Skeletal muscle cell (primary cell): ENCODE results near the gene CSF2RB.

ENCODE experiments used
- DNase-seq: peaks from one replicate; pipeline ENCODE4 v3.0.0-alpha.2; 2010; ENCODE audit warnings: low read depth
- H3K4me3 ChIP-seq: 2 replicates; pipeline ENCODE4 v1.5.1; 2011; ENCODE audit warnings: low read depth, mild to moderate bottlenecking, control low read depth, low read length, moderate library complexity

Gene CSF2RB

DNA sequence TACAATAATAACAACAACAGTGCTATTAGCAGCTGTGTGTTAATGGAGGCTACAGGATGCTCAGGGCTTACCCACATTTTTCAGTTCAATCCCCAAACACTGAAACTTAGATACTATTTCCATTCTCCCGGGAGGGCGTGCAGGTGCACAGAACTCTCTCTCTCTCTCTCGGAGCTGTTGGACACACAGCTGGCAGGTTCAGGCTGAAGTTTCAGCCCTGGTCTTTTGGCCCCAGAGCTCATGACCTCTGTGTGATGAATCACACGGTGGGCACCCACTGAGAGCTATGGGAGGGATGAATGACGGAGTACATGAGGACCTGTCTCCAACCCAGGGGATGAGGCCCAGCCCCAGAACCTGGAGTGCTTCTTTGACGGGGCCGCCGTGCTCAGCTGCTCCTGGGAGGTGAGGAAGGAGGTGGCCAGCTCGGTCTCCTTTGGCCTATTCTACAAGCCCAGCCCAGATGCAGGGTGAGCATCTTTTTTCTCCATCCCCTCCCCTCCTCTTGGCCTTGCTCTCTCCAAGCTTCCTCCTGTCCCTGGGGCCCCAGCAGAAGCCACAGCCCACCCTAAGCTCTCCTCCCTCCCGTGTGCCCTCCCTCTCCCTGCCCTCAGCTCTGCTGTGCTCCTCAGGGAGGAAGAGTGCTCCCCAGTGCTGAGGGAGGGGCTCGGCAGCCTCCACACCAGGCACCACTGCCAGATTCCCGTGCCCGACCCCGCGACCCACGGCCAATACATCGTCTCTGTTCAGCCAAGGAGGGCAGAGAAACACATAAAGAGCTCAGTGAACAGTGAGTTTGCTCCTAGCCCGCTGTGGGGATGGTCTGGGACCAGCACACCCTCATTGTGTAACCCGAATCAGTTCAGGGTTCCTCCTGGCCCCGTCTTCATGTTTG, 16.9 kb downstream of the CSF2RB start:
- no peak overlapping the region for H3K4me3 ChIP-seq
- no peak for DNase-seq

DNA sequence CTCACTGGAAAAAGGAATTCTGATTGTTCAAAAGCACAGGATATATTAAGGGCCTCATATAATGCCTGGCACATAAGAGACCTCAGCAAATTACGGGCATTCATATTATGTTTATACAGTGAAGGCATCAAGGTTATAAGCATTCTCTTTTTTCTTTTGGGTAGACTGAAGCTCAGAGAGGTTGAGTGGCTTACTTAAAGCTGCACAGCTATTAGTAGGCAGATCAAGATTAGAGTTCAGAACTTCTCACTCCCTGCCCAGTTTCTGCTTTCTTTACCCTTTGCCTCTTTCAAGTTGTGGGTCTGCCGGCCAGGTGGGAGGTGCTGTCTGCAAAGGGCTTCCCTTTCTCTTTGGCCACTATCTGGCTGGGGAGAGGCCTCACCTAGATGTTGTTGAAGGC, 18.0 kb downstream of the CSF2RB start:
- H3K4me3 ChIP-seq, result no peak overlapping the region
- DNase-seq, result no peak

DNA sequence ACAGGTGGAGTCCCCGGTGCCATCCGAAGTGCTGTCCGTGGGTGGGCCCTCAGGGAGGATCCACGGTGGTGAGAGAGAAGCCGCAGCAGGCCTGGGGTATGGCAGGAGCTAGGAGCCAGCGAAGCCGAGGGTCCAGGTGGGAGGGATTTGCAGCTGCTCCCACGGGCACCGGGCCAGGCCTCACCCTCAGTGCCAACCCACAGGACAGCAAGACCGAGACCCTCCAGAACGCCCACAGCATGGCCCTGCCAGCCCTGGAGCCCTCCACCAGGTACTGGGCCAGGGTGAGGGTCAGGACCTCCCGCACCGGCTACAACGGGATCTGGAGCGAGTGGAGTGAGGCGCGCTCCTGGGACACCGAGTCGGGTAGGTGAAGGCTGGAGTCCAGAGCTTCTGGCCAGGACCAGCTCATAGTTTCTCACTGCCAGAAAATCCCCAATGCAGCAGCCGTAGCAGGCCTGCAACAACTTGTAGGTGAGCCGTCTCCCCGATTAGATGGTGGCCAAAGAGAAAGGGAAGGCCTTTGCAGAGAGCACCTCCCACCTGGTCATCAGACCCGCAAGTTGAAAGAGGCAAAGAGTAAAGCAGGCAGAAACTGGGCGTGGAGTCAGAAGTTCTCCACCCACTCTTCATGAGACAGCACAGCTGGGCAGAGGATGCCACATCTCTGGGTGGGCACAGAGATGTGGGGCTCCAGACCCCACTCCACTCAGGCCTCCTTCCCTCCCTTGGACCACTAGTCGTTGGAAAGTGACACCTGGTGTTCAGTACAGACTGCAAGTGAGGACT, 20.4 kb downstream of the CSF2RB start:
- no peak for DNase-seq
- H3K4me3 ChIP-seq, result no peak overlapping the region

DNA sequence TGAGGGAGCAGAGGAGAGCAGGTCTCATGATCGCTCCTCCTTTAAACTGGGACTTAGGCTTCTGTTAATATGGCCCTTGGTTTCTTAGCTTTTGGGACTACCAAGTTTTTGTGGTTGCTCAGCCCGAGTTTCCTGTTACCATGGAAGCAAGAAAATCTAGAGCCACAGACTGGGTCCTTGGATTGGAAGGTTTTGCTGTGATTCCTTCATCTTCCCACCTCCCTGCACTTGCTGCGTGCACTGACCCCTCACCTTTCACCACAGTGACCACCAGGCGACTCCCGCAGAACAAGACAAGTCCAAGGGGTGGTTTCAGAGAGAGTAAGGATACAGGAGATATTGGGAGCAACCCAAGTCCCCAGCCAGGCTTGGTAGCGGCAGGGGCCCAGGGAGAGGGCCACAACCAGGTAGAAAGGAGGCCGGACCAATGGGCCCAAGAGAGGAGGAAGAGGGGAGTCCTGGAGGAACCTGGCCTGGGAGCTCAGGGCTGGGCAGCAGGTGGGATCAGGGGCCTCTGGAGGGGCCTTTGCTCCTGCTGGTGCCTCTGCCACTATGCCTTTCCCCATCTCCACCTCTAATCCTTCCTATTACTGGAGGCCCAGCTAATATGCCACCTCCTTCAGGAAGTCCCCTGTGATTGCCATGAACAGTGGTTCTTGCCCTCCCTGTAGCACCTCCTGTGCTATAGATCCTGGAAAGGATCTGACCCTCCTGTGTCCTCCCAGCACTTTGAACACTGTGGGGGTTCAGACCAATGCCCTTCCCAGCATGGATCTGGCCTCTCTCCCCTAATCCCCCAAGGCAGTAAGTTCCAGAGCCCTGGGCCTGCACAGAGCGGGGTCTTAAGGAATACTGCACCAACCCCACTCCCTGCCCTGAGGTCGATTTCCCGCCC, 21.2 kb downstream of the CSF2RB start:
- DNase-seq, result no peak
- H3K4me3 ChIP-seq, result no peak overlapping the region

DNA sequence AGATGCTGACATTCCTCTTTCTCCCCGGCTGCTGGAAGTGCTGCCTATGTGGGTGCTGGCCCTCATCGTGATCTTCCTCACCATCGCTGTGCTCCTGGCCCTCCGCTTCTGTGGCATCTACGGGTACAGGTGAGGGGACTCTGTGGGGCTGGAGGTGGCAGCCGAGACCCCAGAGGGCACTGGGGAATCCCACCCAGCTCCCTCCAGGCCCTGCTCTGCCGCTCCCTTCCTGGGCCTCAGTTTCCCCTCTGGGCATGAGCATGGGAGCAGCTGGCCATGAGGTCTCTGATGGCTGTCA, 21.8 kb downstream of the CSF2RB start:
- DNase-seq, result no peak
- no peak overlapping the region for H3K4me3 ChIP-seq

DNA sequence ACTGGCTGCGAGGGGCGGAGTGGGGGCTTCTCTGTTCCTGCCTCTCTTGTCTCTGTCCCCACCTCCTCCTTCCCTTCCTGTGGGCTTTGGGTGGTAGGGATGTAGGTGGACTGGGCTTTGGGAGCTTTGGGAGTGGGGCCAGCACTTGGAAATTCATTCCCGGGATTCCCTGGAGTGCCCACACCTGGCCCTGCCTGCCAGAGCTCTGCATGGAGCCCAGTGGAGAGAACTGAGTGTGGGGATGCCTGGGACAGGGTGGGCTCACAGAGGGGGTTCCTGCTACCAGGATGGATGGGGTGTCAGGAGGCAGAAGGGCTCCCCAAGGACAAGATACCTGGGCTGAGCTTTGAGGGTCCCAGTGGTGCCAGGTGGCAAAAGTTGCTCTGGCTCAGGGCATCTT, 22.3 kb downstream of the CSF2RB start:
- no peak for DNase-seq

DNA sequence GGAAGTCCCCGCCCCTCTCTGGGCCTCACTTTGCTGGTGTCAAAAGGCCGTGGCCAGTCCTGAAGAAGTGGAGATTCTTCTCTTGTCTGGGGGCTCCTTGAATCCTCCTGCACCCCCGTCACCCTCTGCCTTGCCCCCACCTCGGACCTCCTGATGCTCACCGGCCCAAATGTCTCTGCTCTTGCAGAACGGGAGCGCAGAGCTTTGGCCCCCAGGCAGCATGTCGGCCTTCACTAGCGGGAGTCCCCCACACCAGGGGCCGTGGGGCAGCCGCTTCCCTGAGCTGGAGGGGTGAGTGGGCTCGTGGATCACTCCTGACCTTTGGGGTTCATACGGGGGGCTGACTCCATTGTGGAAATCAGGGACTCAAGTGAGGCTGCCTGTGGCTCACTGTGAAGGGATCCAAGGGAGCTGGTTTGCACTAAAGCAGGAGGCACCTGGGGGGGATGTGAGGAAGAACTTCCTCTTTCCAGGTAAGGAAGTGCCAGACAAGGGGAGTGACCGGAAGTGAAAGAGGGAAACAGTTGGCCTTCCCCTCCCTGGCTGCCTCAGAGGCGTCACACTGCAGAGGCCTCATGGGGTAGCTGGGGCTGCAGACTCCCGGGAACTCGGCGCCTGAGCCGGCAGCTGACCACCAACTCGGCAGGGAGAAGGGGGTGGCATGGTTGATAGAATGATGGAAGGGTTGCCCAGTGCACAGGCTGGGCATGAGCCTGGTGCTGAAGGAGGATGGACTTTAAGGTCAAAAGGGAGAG, 23.1 kb downstream of the CSF2RB start:
- DNase-seq, result no peak
- no peak overlapping the region for H3K4me3 ChIP-seq

More for the DNA sequence above, 22.3 kb downstream of the CSF2RB start:
- no peak overlapping the region for H3K4me3 ChIP-seq

DNA sequence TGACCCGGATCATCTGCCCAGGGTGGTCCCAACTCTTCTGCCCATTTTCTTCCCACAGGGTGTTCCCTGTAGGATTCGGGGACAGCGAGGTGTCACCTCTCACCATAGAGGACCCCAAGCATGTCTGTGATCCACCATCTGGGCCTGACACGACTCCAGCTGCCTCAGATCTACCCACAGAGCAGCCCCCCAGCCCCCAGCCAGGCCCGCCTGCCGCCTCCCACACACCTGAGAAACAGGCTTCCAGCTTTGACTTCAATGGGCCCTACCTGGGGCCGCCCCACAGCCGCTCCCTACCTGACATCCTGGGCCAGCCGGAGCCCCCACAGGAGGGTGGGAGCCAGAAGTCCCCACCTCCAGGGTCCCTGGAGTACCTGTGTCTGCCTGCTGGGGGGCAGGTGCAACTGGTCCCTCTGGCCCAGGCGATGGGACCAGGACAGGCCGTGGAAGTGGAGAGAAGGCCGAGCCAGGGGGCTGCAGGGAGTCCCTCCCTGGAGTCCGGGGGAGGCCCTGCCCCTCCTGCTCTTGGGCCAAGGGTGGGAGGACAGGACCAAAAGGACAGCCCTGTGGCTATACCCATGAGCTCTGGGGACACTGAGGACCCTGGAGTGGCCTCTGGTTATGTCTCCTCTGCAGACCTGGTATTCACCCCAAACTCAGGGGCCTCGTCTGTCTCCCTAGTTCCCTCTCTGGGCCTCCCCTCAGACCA, 24.0 kb downstream of the CSF2RB start:
- no peak for DNase-seq
- no peak overlapping the region for H3K4me3 ChIP-seq

DNA sequence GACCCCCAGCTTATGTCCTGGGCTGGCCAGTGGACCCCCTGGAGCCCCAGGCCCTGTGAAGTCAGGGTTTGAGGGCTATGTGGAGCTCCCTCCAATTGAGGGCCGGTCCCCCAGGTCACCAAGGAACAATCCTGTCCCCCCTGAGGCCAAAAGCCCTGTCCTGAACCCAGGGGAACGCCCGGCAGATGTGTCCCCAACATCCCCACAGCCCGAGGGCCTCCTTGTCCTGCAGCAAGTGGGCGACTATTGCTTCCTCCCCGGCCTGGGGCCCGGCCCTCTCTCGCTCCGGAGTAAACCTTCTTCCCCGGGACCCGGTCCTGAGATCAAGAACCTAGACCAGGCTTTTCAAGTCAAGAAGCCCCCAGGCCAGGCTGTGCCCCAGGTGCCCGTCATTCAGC, 24.6 kb downstream of the CSF2RB start:
- H3K4me3 ChIP-seq, result no peak overlapping the region
- no peak for DNase-seq

DNA sequence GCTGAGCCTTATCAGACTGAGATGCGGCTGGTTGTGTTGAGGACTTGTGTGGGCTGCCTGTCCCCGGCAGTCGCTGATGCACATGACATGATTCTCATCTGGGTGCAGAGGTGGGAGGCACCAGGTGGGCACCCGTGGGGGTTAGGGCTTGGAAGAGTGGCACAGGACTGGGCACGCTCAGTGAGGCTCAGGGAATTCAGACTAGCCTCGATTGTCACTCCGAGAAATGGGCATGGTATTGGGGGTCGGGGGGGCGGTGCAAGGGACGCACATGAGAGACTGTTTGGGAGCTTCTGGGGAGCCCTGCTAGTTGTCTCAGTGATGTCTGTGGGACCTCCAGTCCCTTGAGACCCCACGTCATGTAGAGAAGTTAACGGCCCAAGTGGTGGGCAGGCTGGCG, 25.5 kb downstream of the CSF2RB start:
- H3K4me3 ChIP-seq, result no peak overlapping the region
- no peak for DNase-seq

DNA sequence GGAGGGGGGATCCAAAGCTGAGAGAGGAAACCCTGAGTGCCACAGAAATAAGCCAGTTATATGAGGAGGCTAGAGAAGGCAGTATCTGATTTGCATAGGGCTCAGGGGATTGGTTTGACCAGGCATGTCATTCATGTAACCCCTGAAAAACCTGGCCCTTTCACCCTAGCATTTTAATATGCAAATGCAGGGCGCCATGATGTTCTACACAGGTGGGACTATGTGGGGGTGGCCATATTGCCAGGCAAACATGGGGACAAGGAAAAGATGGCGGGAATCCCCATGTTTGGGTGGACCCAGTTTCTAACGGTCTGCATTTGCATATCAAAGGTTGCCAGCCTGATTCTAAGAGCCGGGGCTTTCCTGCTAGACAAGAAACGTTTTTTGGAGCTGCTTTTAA, 27.2 kb downstream of the CSF2RB start:
- no peak overlapping the region for H3K4me3 ChIP-seq
- no peak for DNase-seq

DNA sequence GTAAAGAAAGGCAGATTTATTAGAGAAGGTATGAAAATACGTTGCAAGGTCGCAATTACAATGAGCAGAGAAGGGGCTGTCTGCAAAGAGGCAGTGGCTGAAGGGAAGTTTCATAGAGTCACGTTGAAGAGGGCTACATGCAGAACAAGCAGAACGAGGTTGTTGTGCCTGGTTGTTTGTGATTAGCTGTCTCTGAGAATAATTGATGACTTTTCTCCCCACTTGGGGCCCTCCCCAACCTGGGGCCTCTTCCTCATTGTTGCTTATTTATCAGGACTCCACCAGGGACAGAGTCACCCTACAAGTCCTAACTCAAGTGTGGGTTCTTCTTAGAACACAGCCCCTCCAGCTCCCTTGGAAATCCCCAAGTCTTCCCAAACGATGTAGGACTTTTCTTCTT, 29.1 kb downstream of the CSF2RB start:
- no peak overlapping the region for H3K4me3 ChIP-seq
- no peak for DNase-seq

DNA sequence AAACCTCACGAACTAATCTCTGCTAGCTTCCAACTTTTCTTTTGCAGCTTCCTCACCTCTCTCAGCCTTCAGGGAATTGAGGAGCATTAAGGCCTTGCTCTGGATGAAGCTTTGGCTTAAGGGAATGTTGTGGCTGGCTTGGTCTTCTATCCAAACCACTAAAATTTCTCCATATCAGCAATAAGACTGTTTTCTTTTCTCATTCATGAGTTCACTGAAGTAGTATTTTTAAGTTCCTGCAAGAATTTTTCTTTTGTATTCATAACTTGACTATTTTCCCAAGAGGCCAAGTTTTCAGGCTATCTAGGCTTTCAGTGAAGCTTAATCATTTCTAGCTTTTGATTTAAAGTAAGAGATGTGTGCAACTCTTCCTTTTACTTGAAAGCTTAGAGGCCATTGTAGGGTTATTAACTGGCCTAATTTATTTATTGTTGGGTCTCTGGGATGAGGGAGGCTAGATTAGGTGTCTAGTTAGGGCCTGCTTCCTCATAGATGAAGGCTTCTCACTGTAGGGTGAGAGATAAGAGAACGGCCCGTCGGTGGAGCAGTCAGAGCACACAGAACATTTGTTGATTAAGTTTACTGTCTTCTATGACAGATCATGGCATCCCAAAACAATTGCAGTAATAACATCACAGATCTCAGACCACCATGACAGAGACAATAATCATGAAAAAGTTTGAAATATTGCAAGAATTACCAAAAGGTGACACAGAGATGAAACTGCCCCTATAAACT, 33.2 kb downstream of the CSF2RB start:
- H3K4me3 ChIP-seq, result no peak overlapping the region
- DNase-seq, result no peak

DNA sequence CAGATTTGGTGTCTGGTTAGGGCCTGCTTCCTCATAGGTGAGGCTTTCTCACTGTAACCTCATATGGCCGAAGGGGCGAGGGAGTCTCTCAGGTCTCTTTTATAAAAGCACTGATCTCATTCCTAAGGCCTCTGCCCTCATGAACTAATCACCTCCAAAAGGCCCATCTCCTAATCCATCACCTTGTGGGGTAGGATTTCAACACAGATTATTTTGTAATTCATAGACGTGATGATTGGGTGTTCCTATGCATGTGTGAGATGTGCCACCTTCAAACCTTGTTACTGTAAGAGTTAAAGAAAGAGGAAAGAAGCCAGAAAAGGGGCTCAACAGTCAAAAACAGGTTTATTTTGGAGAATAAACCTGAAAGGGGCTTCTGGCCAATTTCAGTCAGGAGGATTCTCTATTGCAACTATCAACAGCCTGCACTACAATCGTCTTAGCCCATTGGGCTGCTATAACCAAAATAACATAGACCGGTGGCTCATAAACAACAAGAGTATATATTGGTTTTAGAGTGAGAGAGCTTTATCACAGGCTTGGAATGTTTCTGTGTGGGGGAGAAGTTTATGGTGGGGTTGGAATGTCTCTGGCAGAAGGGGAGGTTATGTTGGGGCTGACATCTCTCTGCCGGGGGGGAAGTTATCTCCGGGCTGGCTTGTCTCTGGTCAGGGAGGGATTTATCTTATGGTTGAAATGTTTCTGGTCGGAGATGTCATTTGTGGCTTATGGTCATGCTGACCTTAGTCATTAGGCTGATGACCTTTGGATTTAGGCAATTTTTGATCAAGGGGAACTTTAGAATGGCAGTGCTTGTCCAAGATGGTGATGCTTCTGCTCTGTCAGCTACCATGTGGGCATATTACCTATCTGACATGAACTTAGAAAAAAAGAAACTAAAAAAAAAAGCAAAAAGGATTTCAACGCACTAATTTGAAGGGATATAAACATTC, 35.1 kb downstream of the CSF2RB start:
- H3K4me3 ChIP-seq, result no peak overlapping the region
- no peak for DNase-seq

DNA sequence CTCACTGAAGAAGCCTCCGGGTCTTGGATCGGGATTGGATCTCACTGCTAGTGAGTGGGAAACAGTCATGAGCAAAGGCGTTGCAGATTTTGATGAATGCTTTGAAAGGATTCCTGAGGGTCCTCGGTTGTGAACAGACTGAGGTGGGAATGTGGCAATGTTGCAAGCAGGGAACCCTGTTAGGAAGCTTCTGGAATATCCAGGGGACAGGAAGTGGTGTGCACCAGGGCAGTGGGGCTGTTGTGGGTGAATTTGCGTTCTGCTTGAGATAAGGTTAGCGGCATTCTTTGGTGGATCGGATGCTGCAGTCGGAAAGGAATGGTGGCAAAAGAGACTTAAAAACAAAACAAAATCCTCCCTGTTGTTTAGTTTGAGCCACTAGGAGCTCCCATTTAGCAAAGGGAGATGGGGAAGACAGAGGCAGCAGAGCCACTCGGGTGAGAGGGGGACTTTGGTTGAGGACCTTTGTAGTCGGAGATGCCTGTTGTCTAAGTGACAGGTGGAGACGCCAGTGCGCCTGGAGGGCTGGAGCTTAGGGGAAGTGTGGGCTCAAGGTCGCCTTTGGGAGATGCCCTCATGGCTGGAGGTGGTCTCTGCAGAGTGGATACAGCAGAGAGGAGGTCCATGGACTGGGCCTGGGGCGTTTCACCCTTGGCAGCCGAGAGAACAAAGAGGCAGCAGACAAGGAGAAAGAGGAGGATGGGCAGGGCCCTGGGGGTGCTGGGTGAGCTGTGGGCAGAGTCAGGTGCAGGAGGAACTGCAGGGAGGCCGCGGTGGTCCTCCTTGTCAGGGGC, 37.6 kb downstream of the CSF2RB start:
- DNase-seq, result no peak
- no peak overlapping the region for H3K4me3 ChIP-seq

DNA sequence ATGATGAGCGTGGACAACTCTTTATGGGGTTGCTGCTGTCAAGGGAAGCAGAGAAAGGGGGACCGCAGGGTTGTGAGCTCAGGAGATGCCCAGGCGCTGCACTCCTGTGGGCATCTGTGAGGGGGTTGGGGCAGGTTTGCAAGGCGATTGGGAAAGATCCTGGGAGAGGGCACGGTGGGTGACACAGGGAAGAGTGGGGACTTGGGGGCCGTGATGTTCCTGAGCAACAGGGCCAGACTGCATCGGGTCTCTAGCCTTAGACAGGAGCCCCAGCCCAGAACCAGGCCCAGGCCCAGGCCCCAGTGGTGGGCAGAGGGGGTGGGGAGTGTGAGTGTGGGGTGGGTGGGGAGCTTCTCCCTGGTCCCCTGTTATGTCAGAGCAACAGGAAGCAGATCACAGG, 38.3 kb downstream of the CSF2RB start:
- DNase-seq, result no peak
- no peak overlapping the region for H3K4me3 ChIP-seq
